Activated B cell treated with CpG ODN at 0.5 μM for 24 hours (primary cell): ENCODE results near the gene CAPNS1. TPM values are rescaled to one million over a fixed set of nuclear protein-coding genes. Genes with fewer than 3 reads are reported as not detected.

Source experiments
- ATAC-seq: fragments of 200-7000 bp; cut with Tn5 transposase; one replicate; pipeline ENCODE4 v1.10.0; 2021; ENCODE audit warnings: low read depth, mild to moderate bottlenecking, moderate library complexity
- CTCF ChIA-PET: fragments of 350-600 bp; sonication (Branson Sonifier 250); formaldehyde crosslinking; loops from one replicate; lab custom pipeline; 2021; ENCODE audit warnings: antibody characterized with exemption; lab: Charles Lee
- POLR2A ChIA-PET: fragments of 350-600 bp; sonication (Branson Sonifier 250); formaldehyde crosslinking; loops from one replicate; lab custom pipeline; 2021; ENCODE audit warnings: antibody characterized with exemption; lab: Charles Lee
- DNase-seq: peaks from one replicate; pipeline ENCODE4 v3.0.0; 2022
- H3K27ac Mint-ChIP-seq: one replicate; pipeline ENCODE4 v1.8.0; 2020; ENCODE audit warnings: mixed read lengths
- H3K27me3 Mint-ChIP-seq: one replicate; pipeline ENCODE4 v1.8.0; 2021; ENCODE audit warnings: mixed read lengths
- H3K36me3 Mint-ChIP-seq: one replicate; pipeline ENCODE4 v1.8.0; 2021; ENCODE audit warnings: low read depth, mixed read lengths
- H3K4me1 Mint-ChIP-seq: one replicate; pipeline ENCODE4 v1.8.0; 2021; ENCODE audit warnings: mixed read lengths
- H3K4me3 Mint-ChIP-seq: one replicate; pipeline ENCODE4 v1.8.0; 2020; ENCODE audit warnings: mild to moderate bottlenecking, mixed read lengths
- H3K9me3 Mint-ChIP-seq: one replicate; pipeline ENCODE4 v1.8.0; 2020; ENCODE audit warnings: mixed read lengths
- intact Hi-C: fragments of 100-400 bp; cut with micrococcal nuclease; formaldehyde crosslinking; loops from one replicate; pipeline ENCODE4 v1.15.1; 2024
- total RNA-seq: library from RNA; stranded (reverse); gene quantifications from 2 replicates; pipeline ENCODE4 v1.2.3, GENCODE V29; 2022
- TF ChIP-seq, protein P1 (sequence below): fragments of 200-600 bp; IDR thresholded peaks from one replicate; pipeline ENCODE4 v1.8.0; 2022; ENCODE audit warnings: antibody characterized with exemption, mild to moderate bottlenecking

CAPNS1 gene
- total RNA-seq, 1 donor from 2014 or later: 442 TPM

DNA sequence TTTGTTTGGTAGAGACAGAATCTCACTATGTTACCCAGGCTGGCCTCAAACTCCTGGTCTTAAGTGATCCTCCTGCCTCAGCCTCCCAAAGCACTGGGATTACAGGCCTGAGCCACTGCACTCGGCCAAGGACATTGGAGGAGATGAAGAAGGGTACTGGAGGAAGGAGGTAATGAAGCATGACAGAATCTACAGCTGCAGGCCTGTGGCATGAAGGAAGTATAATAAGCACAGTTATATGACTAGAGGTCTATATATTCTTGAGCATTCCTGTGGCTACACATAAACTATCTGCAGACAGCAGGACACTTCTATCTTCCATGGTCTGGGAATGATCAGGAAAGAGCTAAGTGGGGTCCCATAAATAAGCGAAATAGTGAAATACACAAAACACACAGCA is 56.4 kb downstream of the CAPNS1 start:
- peaks cover 6% of the 10 kb centered on the region for H3K4me1 Mint-ChIP-seq
- no peak overlapping the region for H3K4me3 Mint-ChIP-seq
- peaks cover 33% of the 10 kb centered on the region for H3K36me3 Mint-ChIP-seq
- H3K9me3 Mint-ChIP-seq: no peaks in the 10 kb centered on the region
- no peak for DNase-seq
- no peak for ATAC-seq
- TF ChIP-seq, protein P1, sequence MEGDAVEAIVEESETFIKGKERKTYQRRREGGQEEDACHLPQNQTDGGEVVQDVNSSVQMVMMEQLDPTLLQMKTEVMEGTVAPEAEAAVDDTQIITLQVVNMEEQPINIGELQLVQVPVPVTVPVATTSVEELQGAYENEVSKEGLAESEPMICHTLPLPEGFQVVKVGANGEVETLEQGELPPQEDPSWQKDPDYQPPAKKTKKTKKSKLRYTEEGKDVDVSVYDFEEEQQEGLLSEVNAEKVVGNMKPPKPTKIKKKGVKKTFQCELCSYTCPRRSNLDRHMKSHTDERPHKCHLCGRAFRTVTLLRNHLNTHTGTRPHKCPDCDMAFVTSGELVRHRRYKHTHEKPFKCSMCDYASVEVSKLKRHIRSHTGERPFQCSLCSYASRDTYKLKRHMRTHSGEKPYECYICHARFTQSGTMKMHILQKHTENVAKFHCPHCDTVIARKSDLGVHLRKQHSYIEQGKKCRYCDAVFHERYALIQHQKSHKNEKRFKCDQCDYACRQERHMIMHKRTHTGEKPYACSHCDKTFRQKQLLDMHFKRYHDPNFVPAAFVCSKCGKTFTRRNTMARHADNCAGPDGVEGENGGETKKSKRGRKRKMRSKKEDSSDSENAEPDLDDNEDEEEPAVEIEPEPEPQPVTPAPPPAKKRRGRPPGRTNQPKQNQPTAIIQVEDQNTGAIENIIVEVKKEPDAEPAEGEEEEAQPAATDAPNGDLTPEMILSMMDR: no peak
- H3K27me3 Mint-ChIP-seq: no peaks in the 10 kb centered on the region
- intact Hi-C loops: no loop called here
- ChIA-PET POLR2A (interaction anchor here (0.8 kb wide), 1 partner anchor 18 kb away, joined by 3 read pairs; the partner anchor contains the start of genes ZNF146 and ZNF565), CTCF (no interaction called here)
- no peak overlapping the region for H3K27ac Mint-ChIP-seq

DNA sequence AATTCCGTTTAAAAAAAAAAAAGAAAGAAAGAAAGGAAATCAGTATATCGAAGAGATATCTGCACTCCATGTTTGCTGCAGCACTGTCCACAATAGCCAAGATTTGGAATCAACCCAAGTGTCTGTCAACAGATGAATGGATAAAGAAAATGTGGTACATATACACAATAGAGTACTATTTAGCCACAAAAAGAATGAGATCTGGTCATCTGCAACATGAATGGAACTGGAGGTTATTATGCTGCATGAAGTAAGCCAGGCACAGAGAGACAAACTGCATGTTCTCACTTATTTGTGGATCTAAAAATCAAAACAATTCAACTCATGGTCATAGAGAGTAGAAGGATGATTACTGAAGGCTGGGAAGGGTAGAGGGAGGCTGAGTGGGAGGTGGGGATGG is 58.3 kb downstream of the CAPNS1 start:
- DNase-seq (no peak), ATAC-seq (no peak)
- Mint-ChIP-seq H3K27me3 (no peaks in the 10 kb centered on the region), H3K36me3 (peaks cover 22% of the 10 kb centered on the region), H3K4me3 (no peak overlapping the region), H3K9me3 (no peaks in the 10 kb centered on the region), H3K4me1 (peaks cover 6% of the 10 kb centered on the region), H3K27ac (no peak overlapping the region)
- POLR2A ChIA-PET: interaction anchor here (0.7 kb wide), 1 partner anchor 16 kb away, joined by 4 read pairs; the partner anchor contains the start of gene ZNF565
- intact Hi-C loops: no loop called here
- CTCF ChIA-PET: no interaction called here
- TF ChIP-seq, protein P1: no peak

Other genes starting within 250 kb of the CAPNS1 start
- gene NFKBID, start 239.5 kb upstream of the CAPNS1 start, total RNA-seq: 120 and 143 TPM in 2 replicates
- 2.9 and 3.5 TPM in 2 replicates for gene HCST, start 237.5 kb upstream of the CAPNS1 start, total RNA-seq
- 0.83 TPM in 1 of 2 replicates, not detected in the other for gene TYROBP, start 231.8 kb upstream of the CAPNS1 start, total RNA-seq
- gene LRFN3, start 203.7 kb upstream of the CAPNS1 start, total RNA-seq: 1.8 TPM in 2 replicates
- 20.3 and 21.9 TPM in 2 replicates for gene SDHAF1, start 144.9 kb upstream of the CAPNS1 start, total RNA-seq
- gene SYNE4, start 131.3 kb upstream of the CAPNS1 start, total RNA-seq: 2.1 and 3.7 TPM in 2 replicates
- gene ALKBH6, start 125.9 kb upstream of the CAPNS1 start, total RNA-seq: 32.7 and 39.7 TPM in 2 replicates
- gene CLIP3, start 107.2 kb upstream of the CAPNS1 start, total RNA-seq: 0.20 and 0.62 TPM in 2 replicates
- 2.3 and 2.4 TPM in 2 replicates for gene THAP8, start 85.8 kb upstream of the CAPNS1 start, total RNA-seq
- gene WDR62, start 85.2 kb upstream of the CAPNS1 start, total RNA-seq: 2.7 and 3.3 TPM in 2 replicates
- gene OVOL3, start 28.9 kb upstream of the CAPNS1 start, total RNA-seq: not detected in 2 replicates
- 46.6 and 51.6 TPM in 2 replicates for gene POLR2I, start 25.2 kb upstream of the CAPNS1 start, total RNA-seq
- 138 and 144 TPM in 2 replicates for gene TBCB, start 24.6 kb upstream of the CAPNS1 start, total RNA-seq
- gene COX7A1, start 12.4 kb downstream of the CAPNS1 start, total RNA-seq: not detected in 2 replicates
- gene ZNF565, start 74.6 kb downstream of the CAPNS1 start, total RNA-seq: 2.3 and 3.2 TPM in 2 replicates
- 57.8 and 63.2 TPM in 2 replicates for gene ZNF146, start 75.0 kb downstream of the CAPNS1 start, total RNA-seq
- 7.7 and 10.4 TPM in 2 replicates for gene ZFP14, start 239.1 kb downstream of the CAPNS1 start, total RNA-seq